ENCODE data around the gene FIBCD1. TPM values are rescaled to one million over a fixed set of nuclear protein-coding genes. Genes with fewer than 3 reads are reported as not detected.

Gene FIBCD1
- total and polyA plus RNA-seq, 2 of the 8 experiments (the other 6 are each of a cell fraction or from before 2014, with no cell fraction given): 6.1 to 8.8 TPM

- no peaks in the 10 kb centered on the region for H3K79me2 ChIP-seq (ENCODE audit: control insufficient read depth in 1 of 2, insufficient read depth in 2 of 2, low read length in 2 of 2)
- H2AFZ ChIP-seq (ENCODE audit: low read length): no peak overlapping the region
- no peaks in the 10 kb centered on the region for H3K36me3 ChIP-seq (ENCODE audit: control insufficient read depth in 2 of 4, insufficient read depth in 4 of 4, low read length in 3 of 4)
- 87% methylated on average over 6 of the region's 6 CpGs; no CpG with 5 or more reads in 1 of the 2 experiments for WGBS, 2 experiments (ENCODE audit: extremely low coverage in 1 of 2, insufficient coverage in 1 of 2, insufficient read length in 1 of 2, insufficient replicate concordance in 2 of 2, low coverage in 1 of 2, low lambda C conversion rate in 2 of 2, missing lambda C conversion rate in 1 of 2)
- no peak overlapping the region for H4K5ac ChIP-seq (ENCODE audit: insufficient read length, low read depth, low read length)
- H2BK5ac ChIP-seq (ENCODE audit: low read depth, low read length): no peak overlapping the region
- no peaks in the 10 kb centered on the region for H3K79me1 ChIP-seq (ENCODE audit: low read depth, low read length)
- no peak overlapping the region for H4K8ac ChIP-seq (ENCODE audit: extremely low read depth, insufficient read depth, low read length)
- no peak overlapping the region for H3K27ac ChIP-seq (ENCODE audit: low read depth, low read length)
- no peaks in the 10 kb centered on the region for H4K20me1 ChIP-seq (replicated peaks in 1 of 2; ENCODE audit: control insufficient read depth in 1 of 2, insufficient read depth in 2 of 2, low read length in 2 of 2)
- H3K18ac ChIP-seq (ENCODE audit: extremely low read depth, low read length): no peak overlapping the region
- ChIA-PET CTCF (ENCODE audit: partially characterized antibody) (interaction anchor here (1.3 to 4.8 kb wide), 4 partner anchors 9 to 117 kb away, joined by 4 to 28 read pairs (median 13); no protein-coding TSS in a partner anchor), POLR2A (ENCODE audit: partially characterized antibody) (no interaction called here)
- H3K9me3 ChIP-seq (ENCODE audit: insufficient read depth in 2 of 2, low read depth in 1 of 2, low read length in 1 of 2): no peaks in the 10 kb centered on the region
- no peak overlapping the region for H3K14ac ChIP-seq (ENCODE audit: insufficient read length)
- H3K4me1 ChIP-seq (replicated peaks in 1 of 4; ENCODE audit: control insufficient read depth in 3 of 4, insufficient read depth in 4 of 4, low read length in 3 of 4): peaks cover 0 to 3% (median 0%) of the 10 kb centered on the region in 4 experiments; a peak in 1 of 7 replicates
- H3K27me3 ChIP-seq (replicated peaks in 1 of 4; ENCODE audit: control insufficient read depth in 3 of 4, extremely low read depth in 1 of 4, insufficient read depth in 3 of 4, low read length in 3 of 4): no peaks in the 10 kb centered on the region
- FAIRE-seq (no peak), DNase-seq (ENCODE audit: low read depth in 1 of 2, low spot score in 2 of 2) (no peak)
- H3K4me3 ChIP-seq (ENCODE audit: extremely low read depth in 1 of 4, insufficient read depth in 2 of 4, low read depth in 3 of 4, low read length in 4 of 4): no peak overlapping the region
- H4K91ac ChIP-seq (replicated peaks; ENCODE audit: insufficient read length, low read length): no peak overlapping the region
- H2BK12ac ChIP-seq (ENCODE audit: low read depth, low read length): no peak overlapping the region
- no peak overlapping the region for H3K23ac ChIP-seq (ENCODE audit: insufficient read length)
- no peak overlapping the region for H2BK20ac ChIP-seq (ENCODE audit: low read length)
- H3K4ac ChIP-seq (replicated peaks; ENCODE audit: insufficient read length, low read depth, low read length): no peak overlapping the region
- no peak overlapping the region for H3K56ac ChIP-seq (replicated peaks; ENCODE audit: insufficient read length, low read depth, low read length)
- H2BK15ac ChIP-seq (ENCODE audit: low read length): no peak overlapping the region
- no peak overlapping the region for H3K4me2 ChIP-seq (ENCODE audit: insufficient read depth in 1 of 2, low read depth in 2 of 2, low read length in 2 of 2)
- H3K9ac ChIP-seq (replicated peaks in 1 of 4; ENCODE audit: extremely low read depth in 1 of 4, low read depth in 3 of 4, low read length in 3 of 4): no peak overlapping the region
- H3K23me2 ChIP-seq (ENCODE audit: low read depth, low read length): no peaks in the 10 kb centered on the region
- no peak overlapping the region for H2AK5ac ChIP-seq (ENCODE audit: low read depth, low read length)
- no peak overlapping the region for H2BK120ac ChIP-seq (replicated peaks; ENCODE audit: low read depth, low read length)
- TF ChIP-seq POU5F1 (IDR thresholded peaks at IDR 0.05; ENCODE audit: low read depth, low read length): no peak
- no peak for TF ChIP-seq CEBPB (IDR thresholded peaks at IDR 0.05; ENCODE audit: low read depth, low read length)
- no peak for TF ChIP-seq ATF3 (IDR thresholded peaks at IDR 0.05; ENCODE audit: insufficient read depth, low read depth, low read length)
- TF ChIP-seq CHD1 (IDR thresholded peaks at IDR 0.05; ENCODE audit: low read depth, low read length): no peak
- TF ChIP-seq CBX8 (IDR thresholded peaks at IDR 0.05; ENCODE audit: borderline replicate concordance, low read depth, low read length): no peak
- no peak for TF ChIP-seq RXRA (IDR thresholded peaks at IDR 0.05; ENCODE audit: insufficient read depth, low read depth, low read length)
- no peak for TF ChIP-seq CHD2 (IDR thresholded peaks at IDR 0.05; ENCODE audit: low read length)
- no peak for TF ChIP-seq GTF2F1 (IDR thresholded peaks at IDR 0.05; ENCODE audit: borderline replicate concordance, low read depth, low read length)
Measured at GRCh38 chr9:130983359-130983670, 44.3 kb upstream of the FIBCD1 start.
